Sigmoid colon (tissue), 4 donors: ENCODE measurements around the gene PTPN13.

Experiments
- EP300 ChIP-seq, 4 donors: sonication (generic); formaldehyde crosslinking; IDR thresholded peaks; one replicate each; pipeline ENCODE4 v1.6.1; 2017; ENCODE audit warnings: antibody characterized with exemption in 4 of 4
- POLR2A ChIP-seq, 2 donors: fragments of 450-650 bp; IDR thresholded peaks; one replicate each; pipeline ENCODE4 v1.6.1; 2016; ENCODE audit warnings: antibody characterized with exemption in 2 of 2, mild to moderate bottlenecking in 2 of 2, moderate library complexity in 2 of 2
- TF ChIP-seq, protein P1 (sequence below), 4 experiments: fragments of 450-650 bp in 3 of 4; fragments of 200-600 bp in 1 of 4; IDR thresholded peaks; one replicate each; pipeline ENCODE4 v1.5.1; 2016 to 2019; ENCODE audit warnings: antibody characterized with exemption in 4 of 4, mild to moderate bottlenecking in 3 of 4, moderate library complexity in 2 of 4

DNA sequence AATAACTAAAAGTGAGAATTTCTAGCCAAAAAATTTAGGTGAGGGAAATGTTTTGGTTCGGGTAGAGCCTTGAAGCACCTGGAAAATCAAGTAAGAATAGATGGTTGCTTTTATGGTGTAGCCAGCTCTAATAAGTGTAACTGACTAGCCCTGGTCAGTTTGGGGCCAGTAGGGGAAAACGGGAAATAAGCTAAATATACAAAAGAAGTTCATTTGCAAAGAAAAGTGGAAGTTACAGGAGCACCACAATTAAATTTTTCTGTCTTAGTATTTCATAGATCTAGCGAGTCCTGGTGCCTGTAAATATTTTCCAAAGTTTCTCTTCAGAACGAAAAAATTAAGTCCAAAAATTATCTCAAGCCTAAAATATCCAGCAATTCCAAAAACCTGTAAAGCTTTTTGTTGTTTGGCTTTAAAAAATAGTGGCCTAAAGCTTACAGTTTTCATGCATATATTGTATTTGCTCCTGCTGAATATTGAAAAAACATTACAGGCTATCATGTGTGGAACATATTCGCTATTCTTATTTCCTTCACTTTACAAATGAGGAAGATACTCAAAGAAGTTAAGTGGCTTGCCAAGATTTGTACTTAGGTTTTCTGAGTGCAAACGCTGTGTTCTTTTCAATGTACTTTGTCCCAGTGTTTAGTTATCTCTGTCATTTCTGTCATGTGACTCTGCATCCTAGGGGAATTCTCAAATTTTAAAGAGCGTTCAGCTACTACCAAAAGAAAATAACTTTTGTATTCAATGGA is 7.3 kb upstream of the PTPN13 start:
- TF ChIP-seq, protein P1, sequence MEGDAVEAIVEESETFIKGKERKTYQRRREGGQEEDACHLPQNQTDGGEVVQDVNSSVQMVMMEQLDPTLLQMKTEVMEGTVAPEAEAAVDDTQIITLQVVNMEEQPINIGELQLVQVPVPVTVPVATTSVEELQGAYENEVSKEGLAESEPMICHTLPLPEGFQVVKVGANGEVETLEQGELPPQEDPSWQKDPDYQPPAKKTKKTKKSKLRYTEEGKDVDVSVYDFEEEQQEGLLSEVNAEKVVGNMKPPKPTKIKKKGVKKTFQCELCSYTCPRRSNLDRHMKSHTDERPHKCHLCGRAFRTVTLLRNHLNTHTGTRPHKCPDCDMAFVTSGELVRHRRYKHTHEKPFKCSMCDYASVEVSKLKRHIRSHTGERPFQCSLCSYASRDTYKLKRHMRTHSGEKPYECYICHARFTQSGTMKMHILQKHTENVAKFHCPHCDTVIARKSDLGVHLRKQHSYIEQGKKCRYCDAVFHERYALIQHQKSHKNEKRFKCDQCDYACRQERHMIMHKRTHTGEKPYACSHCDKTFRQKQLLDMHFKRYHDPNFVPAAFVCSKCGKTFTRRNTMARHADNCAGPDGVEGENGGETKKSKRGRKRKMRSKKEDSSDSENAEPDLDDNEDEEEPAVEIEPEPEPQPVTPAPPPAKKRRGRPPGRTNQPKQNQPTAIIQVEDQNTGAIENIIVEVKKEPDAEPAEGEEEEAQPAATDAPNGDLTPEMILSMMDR (IDR thresholded peaks at IDR 0.05), result no peak
- no peak for TF ChIP-seq POLR2A (IDR thresholded peaks at IDR 0.05)
- TF ChIP-seq EP300 (IDR thresholded peaks at IDR 0.05), result no peak
